HepG2 (cell line): ENCODE data around the gene TTLL1. TPM values are rescaled to one million over a fixed set of nuclear protein-coding genes. Genes with fewer than 3 reads are reported as not detected.

Source experiments
- AGO1 ChIP-seq: fragments of 200-400 bp; formaldehyde crosslinking; IDR thresholded peaks from 2 replicates; pipeline ENCODE4 v1.6.1; 2017; ENCODE audit warnings: mild to moderate bottlenecking, low read depth, low read length, moderate library complexity; ENCODE audit not compliant: poor library complexity, severe bottlenecking
- ARNT ChIP-seq: fragments of 450-650 bp; IDR thresholded peaks from 2 replicates; pipeline ENCODE4 v1.6.1; 2017
- ARNTL ChIP-seq: sonication (generic); formaldehyde crosslinking; IDR thresholded peaks from 2 replicates; pipeline ENCODE4 v1.4.0; 2020; ENCODE audit warnings: mild to moderate bottlenecking, missing genetic modification reagents
- BATF2 ChIP-seq: sonication (generic); formaldehyde crosslinking; IDR thresholded peaks from 2 replicates; pipeline ENCODE4 v1.8.0; 2022; ENCODE audit warnings: mild to moderate bottlenecking, missing genetic modification reagents, moderate library complexity
- GFI1 ChIP-seq: sonication (generic); formaldehyde crosslinking; IDR thresholded peaks from 2 replicates; pipeline ENCODE4 v1.5.0; 2020; ENCODE audit warnings: missing genetic modification reagents, mild to moderate bottlenecking, borderline replicate concordance
- HDAC2 ChIP-seq: sonication (generic); formaldehyde crosslinking; IDR thresholded peaks from 2 replicates; pipeline ENCODE4 v1.4.0; 2020; ENCODE audit warnings: missing genetic modification reagents
- HMG20A ChIP-seq: IDR thresholded peaks from 2 replicates; pipeline ENCODE4 v1.6.1; 2016; ENCODE audit warnings: borderline replicate concordance
- MXD3 ChIP-seq: IDR thresholded peaks from 2 replicates; pipeline ENCODE4 v1.6.1; 2016; ENCODE audit warnings: mild to moderate bottlenecking, missing biosample characterization, missing genetic modification reagents
- RXRA ChIP-seq: sonication (generic); formaldehyde crosslinking; IDR thresholded peaks from 2 replicates; pipeline ENCODE4 v1.5.1; 2020; ENCODE audit warnings: missing genetic modification reagents
- SRF ChIP-seq: IDR thresholded peaks from 2 replicates; pipeline ENCODE4 v1.6.1; 2011; ENCODE audit warnings: mild to moderate bottlenecking, low read depth, low read length, moderate library complexity
- SRSF1 ChIP-seq: fragments of 200-400 bp; formaldehyde crosslinking; optimal IDR thresholded peaks from 2 replicates; pipeline ENCODE3; 2017; ENCODE audit warnings: mild to moderate bottlenecking, low read depth, low read length, moderate library complexity
- TCF7 ChIP-seq: sonication (generic); IDR thresholded peaks from 2 replicates; pipeline ENCODE4 v1.6.1; 2016; ENCODE audit warnings: antibody characterized with exemption, low read depth
- TMF1 ChIP-seq: sonication (generic); formaldehyde crosslinking; IDR thresholded peaks from 2 replicates; pipeline ENCODE4 v1.8.1; 2022; ENCODE audit warnings: low read depth, missing genetic modification reagents
- ZMYM2 ChIP-seq: sonication (generic); formaldehyde crosslinking; IDR thresholded peaks from 2 replicates; pipeline ENCODE4 v1.8.0; 2022; ENCODE audit warnings: mild to moderate bottlenecking, missing genetic modification reagents
- ZNF235 ChIP-seq: sonication (generic); formaldehyde crosslinking; IDR thresholded peaks from 2 replicates; pipeline ENCODE4 v1.8.1; 2023; ENCODE audit warnings: mild to moderate bottlenecking, missing genetic modification reagents, borderline replicate concordance
- ZNF552 ChIP-seq: sonication (generic); formaldehyde crosslinking; IDR thresholded peaks from 2 replicates; pipeline ENCODE4 v1.9.0; 2022; ENCODE audit warnings: missing genetic modification reagents, mild to moderate bottlenecking, borderline replicate concordance
- ZNF564 ChIP-seq: sonication (generic); formaldehyde crosslinking; IDR thresholded peaks from 2 replicates; pipeline ENCODE4 v1.8.1; 2023; ENCODE audit warnings: mild to moderate bottlenecking, missing genetic modification reagents
- ZNF597 ChIP-seq: sonication (generic); formaldehyde crosslinking; IDR thresholded peaks from 2 replicates; pipeline ENCODE4 v1.5.0; 2020; ENCODE audit warnings: missing genetic modification reagents
- ZNF652 ChIP-seq: IDR thresholded peaks from 2 replicates; pipeline ENCODE4 v1.6.1; 2016; ENCODE audit warnings: low read depth, borderline replicate concordance
- ZNF761 ChIP-seq: sonication (generic); formaldehyde crosslinking; conservative IDR thresholded peaks from 2 replicates; pipeline ENCODE4 v1.4.0; 2020; ENCODE audit warnings: mild to moderate bottlenecking, missing genetic modification reagents
- ZNF768 ChIP-seq: sonication (generic); formaldehyde crosslinking; IDR thresholded peaks from 2 replicates; pipeline ENCODE4 v1.4.0; 2020; ENCODE audit warnings: missing genetic modification reagents
- ZSCAN21 ChIP-seq: sonication (generic); formaldehyde crosslinking; IDR thresholded peaks from 2 replicates; pipeline ENCODE4 v1.8.0; 2022; ENCODE audit warnings: mild to moderate bottlenecking, missing genetic modification reagents, moderate library complexity, borderline replicate concordance
- polyA plus RNA-seq, 8 experiments: library from polyadenylated mRNA; depleted of rRNA in 3 of 8; stranded (reverse) in 7 of 8; unstranded in 1 of 8; fragments of >200 nt; fragmentation: Illumina TruSeq in 4 of 8; extraction: Trizol in 4 of 8; gene quantifications; 2 replicates each; pipeline versions ENCODE4 v1.2.1 to v1.2.3, GENCODE V29; 2011 to 2016; ENCODE audit warnings: low read depth in 4 of 8, missing spikeins in 1 of 8, mixed read lengths in 1 of 8; ENCODE audit not compliant: insufficient read depth in 1 of 8
- total RNA-seq, 5 experiments: library from RNA; depleted of rRNA; stranded (reverse); fragments of >200 nt; fragmentation: Illumina TruSeq; extraction: Trizol; gene quantifications; 2 replicates each; pipeline ENCODE4 v1.2.3, GENCODE V29; 2016; ENCODE audit warnings: low read depth in 1 of 5
- TF ChIP-seq, protein P1 (sequence below): sonication (generic); formaldehyde crosslinking; IDR thresholded peaks from 2 replicates; pipeline ENCODE4 v1.5.0; 2020; ENCODE audit warnings: mild to moderate bottlenecking, missing genetic modification reagents, moderate library complexity
- TF ChIP-seq, protein P2 (sequence below): IDR thresholded peaks from 2 replicates; pipeline ENCODE4 v1.4.0; 2020; ENCODE audit warnings: mild to moderate bottlenecking, missing genetic modification reagents

TTLL1 gene
- total and polyA plus RNA-seq, 2 of the 13 experiments (the other 11 are each of a cell fraction or from before 2014, with no cell fraction given), result 1.6 to 5.3 TPM

DNA sequence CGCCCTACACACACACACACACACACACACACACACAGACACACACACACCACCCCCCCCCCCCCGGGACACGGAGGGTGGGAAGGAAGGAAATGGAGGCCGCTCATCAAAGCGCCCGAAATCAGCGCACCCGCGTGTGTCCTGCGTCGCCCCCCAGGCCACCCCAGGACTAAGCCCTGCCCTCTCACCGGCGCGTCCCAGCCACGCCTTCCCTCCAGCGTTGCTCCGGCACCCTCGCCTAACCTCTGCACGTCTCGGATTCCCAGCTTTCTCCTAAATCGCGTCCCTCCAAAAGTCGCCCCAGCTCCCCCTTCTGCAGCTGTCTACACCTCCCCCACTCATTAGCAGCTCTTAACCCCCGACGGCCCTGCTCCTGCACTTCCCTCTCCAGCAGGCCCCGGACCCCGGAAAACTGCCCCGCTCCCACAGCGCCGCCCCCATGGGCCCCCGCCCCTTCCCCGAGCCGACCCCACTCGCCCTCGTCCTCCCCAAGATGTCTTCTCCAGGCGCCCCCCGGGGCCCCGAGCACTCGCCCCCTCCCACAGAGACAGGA is 74.8 kb downstream of the TTLL1 start (continued):
- peak; percentile 72; the same call in 1 of the 2 replicates for TF ChIP-seq GFI1 (CRISPR knock-in tag)
- TF ChIP-seq SRSF1, result peak; percentile 38
- TF ChIP-seq SRF, result no peak
- no peak for TF ChIP-seq ZNF235 (CRISPR knock-in tag)
- TF ChIP-seq ZNF652 (CRISPR knock-in tag), result no peak
- no peak for TF ChIP-seq HMG20A
- TF ChIP-seq ARNTL, result no peak
- TF ChIP-seq MXD3 (CRISPR knock-in tag), result no peak; the same call in 1 of the 2 replicates
- peak; percentile 7; the same call in 1 of the 2 replicates for TF ChIP-seq TCF7
- no peak for TF ChIP-seq ZNF552
- TF ChIP-seq HDAC2 (CRISPR knock-in tag), result no peak
- TF ChIP-seq, protein P1, sequence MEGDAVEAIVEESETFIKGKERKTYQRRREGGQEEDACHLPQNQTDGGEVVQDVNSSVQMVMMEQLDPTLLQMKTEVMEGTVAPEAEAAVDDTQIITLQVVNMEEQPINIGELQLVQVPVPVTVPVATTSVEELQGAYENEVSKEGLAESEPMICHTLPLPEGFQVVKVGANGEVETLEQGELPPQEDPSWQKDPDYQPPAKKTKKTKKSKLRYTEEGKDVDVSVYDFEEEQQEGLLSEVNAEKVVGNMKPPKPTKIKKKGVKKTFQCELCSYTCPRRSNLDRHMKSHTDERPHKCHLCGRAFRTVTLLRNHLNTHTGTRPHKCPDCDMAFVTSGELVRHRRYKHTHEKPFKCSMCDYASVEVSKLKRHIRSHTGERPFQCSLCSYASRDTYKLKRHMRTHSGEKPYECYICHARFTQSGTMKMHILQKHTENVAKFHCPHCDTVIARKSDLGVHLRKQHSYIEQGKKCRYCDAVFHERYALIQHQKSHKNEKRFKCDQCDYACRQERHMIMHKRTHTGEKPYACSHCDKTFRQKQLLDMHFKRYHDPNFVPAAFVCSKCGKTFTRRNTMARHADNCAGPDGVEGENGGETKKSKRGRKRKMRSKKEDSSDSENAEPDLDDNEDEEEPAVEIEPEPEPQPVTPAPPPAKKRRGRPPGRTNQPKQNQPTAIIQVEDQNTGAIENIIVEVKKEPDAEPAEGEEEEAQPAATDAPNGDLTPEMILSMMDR, result 0 out of 2 replicates have a peak, but pooled peaks have one; percentile 5
- 0 out of 2 replicates have a peak, but pooled peaks have one; percentile 4 for TF ChIP-seq ZMYM2
- TF ChIP-seq BATF2 (CRISPR knock-in tag), result no peak
- TF ChIP-seq, protein P2, sequence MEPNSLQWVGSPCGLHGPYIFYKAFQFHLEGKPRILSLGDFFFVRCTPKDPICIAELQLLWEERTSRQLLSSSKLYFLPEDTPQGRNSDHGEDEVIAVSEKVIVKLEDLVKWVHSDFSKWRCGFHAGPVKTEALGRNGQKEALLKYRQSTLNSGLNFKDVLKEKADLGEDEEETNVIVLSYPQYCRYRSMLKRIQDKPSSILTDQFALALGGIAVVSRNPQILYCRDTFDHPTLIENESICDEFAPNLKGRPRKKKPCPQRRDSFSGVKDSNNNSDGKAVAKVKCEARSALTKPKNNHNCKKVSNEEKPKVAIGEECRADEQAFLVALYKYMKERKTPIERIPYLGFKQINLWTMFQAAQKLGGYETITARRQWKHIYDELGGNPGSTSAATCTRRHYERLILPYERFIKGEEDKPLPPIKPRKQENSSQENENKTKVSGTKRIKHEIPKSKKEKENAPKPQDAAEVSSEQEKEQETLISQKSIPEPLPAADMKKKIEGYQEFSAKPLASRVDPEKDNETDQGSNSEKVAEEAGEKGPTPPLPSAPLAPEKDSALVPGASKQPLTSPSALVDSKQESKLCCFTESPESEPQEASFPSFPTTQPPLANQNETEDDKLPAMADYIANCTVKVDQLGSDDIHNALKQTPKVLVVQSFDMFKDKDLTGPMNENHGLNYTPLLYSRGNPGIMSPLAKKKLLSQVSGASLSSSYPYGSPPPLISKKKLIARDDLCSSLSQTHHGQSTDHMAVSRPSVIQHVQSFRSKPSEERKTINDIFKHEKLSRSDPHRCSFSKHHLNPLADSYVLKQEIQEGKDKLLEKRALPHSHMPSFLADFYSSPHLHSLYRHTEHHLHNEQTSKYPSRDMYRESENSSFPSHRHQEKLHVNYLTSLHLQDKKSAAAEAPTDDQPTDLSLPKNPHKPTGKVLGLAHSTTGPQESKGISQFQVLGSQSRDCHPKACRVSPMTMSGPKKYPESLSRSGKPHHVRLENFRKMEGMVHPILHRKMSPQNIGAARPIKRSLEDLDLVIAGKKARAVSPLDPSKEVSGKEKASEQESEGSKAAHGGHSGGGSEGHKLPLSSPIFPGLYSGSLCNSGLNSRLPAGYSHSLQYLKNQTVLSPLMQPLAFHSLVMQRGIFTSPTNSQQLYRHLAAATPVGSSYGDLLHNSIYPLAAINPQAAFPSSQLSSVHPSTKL (CRISPR knock-in tag), result 0 out of 2 replicates have a peak, but pooled peaks have one; percentile 11
- TF ChIP-seq ZSCAN21, result no peak
- TF ChIP-seq RXRA, result 0 out of 2 replicates have a peak, but pooled peaks have one; percentile 16
- no peak for TF ChIP-seq ZNF564 (CRISPR knock-in tag)
- peak; percentile 52; the same call in 1 of the 2 replicates for TF ChIP-seq ZNF768 (CRISPR knock-in tag)
- TF ChIP-seq ZNF761 (CRISPR knock-in tag), result no peak
- peak; percentile 96 for TF ChIP-seq AGO1
- no peak for TF ChIP-seq ARNT
- no peak for TF ChIP-seq ZNF597
- no peak for TF ChIP-seq TMF1 (CRISPR knock-in tag)
